HepG2 (cell line): ENCODE measurements around the gene BCAS3. TPM values are rescaled to one million over a fixed set of nuclear protein-coding genes. Genes with fewer than 3 reads are reported as not detected.
A peak's percentile ranks its signal among the peaks of the same experiment; 100 is the strongest.

Experiments used
- ATAC-seq: fragments of 200-7000 bp; cut with Tn5 transposase; 3 replicates; pipeline ENCODE4 v1.9.1; 2020; ENCODE audit warnings: mild to moderate bottlenecking, moderate library complexity
- BruUV-seq: library from RNA; stranded (reverse); fragments of 400-500 nt; replicated peaks from 2 replicates; lab custom pipeline; 2021; lab: Mats Ljungman, UMichigan
- CTCF ChIA-PET: fragments of 300-600 bp; formaldehyde crosslinking; extraction: SDS; loops from one replicate; lab custom pipeline; 2021; ENCODE audit warnings: low total read pairs, inconsistent platforms, low intra/inter-chr PET ratio; lab: Yijun Ruan, JAX
- POLR2A ChIA-PET: fragments of 350-600 bp; sonication (Branson Sonifier 250); formaldehyde crosslinking; loops from one replicate; lab custom pipeline; 2020; ENCODE audit warnings: antibody characterized with exemption, inconsistent platforms; lab: Yijun Ruan, JAX
- DNase-seq: peaks from one replicate; pipeline ENCODE4 v3.0.0-alpha.2; 2015; ENCODE audit warnings: low spot score
- FAIRE-seq: peaks from 3 replicates; lab custom pipeline; 2011; peaks lifted over from hg19 to GRCh38; lab: Jason Lieb, UNC
- H2AFZ ChIP-seq: one replicate; pipeline ENCODE4 v1.6.1; 2011; ENCODE audit warnings: low read length, inconsistent platforms
- H3K27ac ChIP-seq: fragments of 300-600 bp; 3 replicates; pipeline ENCODE4 v1.8.0; 2011; ENCODE audit warnings: mixed run types, mild to moderate bottlenecking, mixed read lengths, low read length, inconsistent platforms; ENCODE audit not compliant: insufficient read depth; ENCODE audit errors: extremely low read length
- H3K27me3 ChIP-seq, 2 experiments: fragments of 200-600 bp in 1 of 2; 2 replicates in 1 of 2; 3 replicates in 1 of 2; pipeline versions ENCODE4 v1.6.0 to v1.8.0; 2011; ENCODE audit warnings: low read length in 2 of 2, mild to moderate bottlenecking in 2 of 2, moderate library complexity in 2 of 2, inconsistent platforms in 1 of 2; ENCODE audit not compliant: insufficient read depth in 2 of 2, control insufficient read depth in 1 of 2
- H3K36me3 ChIP-seq, 2 experiments: fragments of 200-600 bp in 1 of 2; replicated peaks in 1 of 2; 2 replicates in 1 of 2; 3 replicates in 1 of 2; pipeline versions ENCODE4 v1.5.1 to v1.8.0; 2011; ENCODE audit warnings: low read length in 2 of 2, inconsistent platforms in 1 of 2; ENCODE audit not compliant: insufficient read depth in 2 of 2, control insufficient read depth in 1 of 2
- H3K4me1 ChIP-seq: 2 replicates; pipeline ENCODE4 v1.5.1; 2012; ENCODE audit warnings: low read length, inconsistent platforms; ENCODE audit not compliant: insufficient read depth
- H3K4me2 ChIP-seq: 2 replicates; pipeline ENCODE4 v1.6.0; 2011; ENCODE audit warnings: low read depth, low read length, inconsistent platforms
- H3K4me3 ChIP-seq, 3 experiments: fragments of 200-600 bp in 1 of 3; sonication (generic), shearing (Covaris generic) in 1 of 3; replicated peaks in 1 of 3; 2 replicates each; pipeline ENCODE4 v1.5.1; 2011 to 2016; ENCODE audit warnings: low read length in 3 of 3, inconsistent platforms in 2 of 3, low read depth in 2 of 3, mild to moderate bottlenecking in 2 of 3, control low read depth in 1 of 3, mixed read lengths in 1 of 3; ENCODE audit not compliant: insufficient read depth in 1 of 3
- H3K79me2 ChIP-seq: one replicate; pipeline ENCODE4 v1.6.1; 2011; ENCODE audit warnings: low read length, inconsistent platforms; ENCODE audit not compliant: insufficient read depth
- H3K9ac ChIP-seq: 2 replicates; pipeline ENCODE4 v1.6.0; 2011; ENCODE audit warnings: mild to moderate bottlenecking, low read depth, low read length, inconsistent platforms; ENCODE audit not compliant: insufficient read depth
- H3K9me3 ChIP-seq: 2 replicates; pipeline ENCODE4 v1.5.1; 2012; ENCODE audit warnings: mild to moderate bottlenecking, low read length
- H4K20me1 ChIP-seq: 2 replicates; pipeline ENCODE4 v1.6.0; 2011; ENCODE audit warnings: inconsistent platforms, mild to moderate bottlenecking, low read length, moderate library complexity; ENCODE audit not compliant: insufficient read depth
- CC2D1A ChIP-seq: sonication (generic); formaldehyde crosslinking; IDR thresholded peaks from 2 replicates; pipeline ENCODE4 v1.8.1; 2023; ENCODE audit warnings: mild to moderate bottlenecking, missing genetic modification reagents
- DMAP1 ChIP-seq: IDR thresholded peaks from 2 replicates; pipeline ENCODE4 v1.6.1; 2016
- ELF3 ChIP-seq: IDR thresholded peaks from 2 replicates; pipeline ENCODE4 v1.6.1; 2016; ENCODE audit warnings: missing genetic modification reagents, missing compliant biosample characterization
- FOXJ3 ChIP-seq: sonication (generic); formaldehyde crosslinking; IDR thresholded peaks from 2 replicates; pipeline ENCODE4 v1.4.0; 2020; ENCODE audit warnings: missing genetic modification reagents, mild to moderate bottlenecking, borderline replicate concordance
- FUBP1 ChIP-seq: sonication (generic); formaldehyde crosslinking; IDR thresholded peaks from 2 replicates; pipeline ENCODE4 v1.5.1; 2020; ENCODE audit warnings: missing genetic modification reagents, mild to moderate bottlenecking, borderline replicate concordance
- KLF15 ChIP-seq: sonication (generic); formaldehyde crosslinking; IDR thresholded peaks from 2 replicates; pipeline ENCODE4 v1.8.1; 2023; ENCODE audit warnings: borderline replicate concordance, mild to moderate bottlenecking, inconsistent platforms, missing genetic modification reagents, mixed read lengths
- MTA1 ChIP-seq: sonication (generic); formaldehyde crosslinking; IDR thresholded peaks from 2 replicates; pipeline ENCODE4 v1.4.0; 2020; ENCODE audit warnings: missing genetic modification reagents, mild to moderate bottlenecking, borderline replicate concordance
- ONECUT2 ChIP-seq: sonication (generic); formaldehyde crosslinking; IDR thresholded peaks from 2 replicates; pipeline ENCODE4 v1.4.0; 2020; ENCODE audit warnings: missing genetic modification reagents
- RFXANK ChIP-seq: IDR thresholded peaks from 2 replicates; pipeline ENCODE4 v1.6.1; 2016
- SAFB2 ChIP-seq: sonication (generic); formaldehyde crosslinking; IDR thresholded peaks from 2 replicates; pipeline ENCODE4 v1.5.1; 2020; ENCODE audit warnings: missing genetic modification reagents, low read depth, mild to moderate bottlenecking, borderline replicate concordance
- TSC22D2 ChIP-seq: sonication (generic); formaldehyde crosslinking; IDR thresholded peaks from 2 replicates; pipeline ENCODE4 v1.5.1; 2020; ENCODE audit warnings: missing genetic modification reagents, mild to moderate bottlenecking, borderline replicate concordance
- ZBTB21 ChIP-seq: sonication (generic); formaldehyde crosslinking; IDR thresholded peaks from 2 replicates; pipeline ENCODE4 v1.4.0; 2020; ENCODE audit warnings: missing genetic modification reagents
- ZNF543 ChIP-seq: sonication (generic); formaldehyde crosslinking; IDR thresholded peaks from 2 replicates; pipeline ENCODE4 v1.4.0; 2020; ENCODE audit warnings: mild to moderate bottlenecking, missing genetic modification reagents
- ZNF547 ChIP-seq: sonication (generic); formaldehyde crosslinking; IDR thresholded peaks from 2 replicates; pipeline ENCODE4 v1.5.1; 2020; ENCODE audit warnings: mild to moderate bottlenecking, missing genetic modification reagents
- ZNF572 ChIP-seq: sonication (generic); formaldehyde crosslinking; IDR thresholded peaks from 2 replicates; pipeline ENCODE4 v1.5.1; 2020; ENCODE audit warnings: mild to moderate bottlenecking, missing genetic modification reagents
- ZNF839 ChIP-seq: sonication (generic); formaldehyde crosslinking; IDR thresholded peaks from 2 replicates; pipeline ENCODE4 v1.4.0; 2020; ENCODE audit warnings: missing genetic modification reagents, mild to moderate bottlenecking, borderline replicate concordance
- WGBS: methylation state at CpG from one replicate; pipeline ENCODE4 v1.1.6; 2017; ENCODE audit warnings: low lambda C conversion rate; 5-methylcytosine and 5-hydroxymethylcytosine counted together
- in situ Hi-C: cut with HindIII; loops from 2 replicates; pipeline ENCODE4 v1.10.0; 2017; ENCODE audit warnings: low pct_unique_long_range_greater_than_20kb; ENCODE audit not compliant: extremely low pct_ligation_motif_present
- intact Hi-C: fragments of 100-400 bp; cut with micrococcal nuclease; formaldehyde crosslinking; loops from one replicate; pipeline ENCODE4 v1.10.0; 2022; ENCODE audit not compliant: unreplicated experiment
- polyA plus RNA-seq, 8 experiments: library from polyadenylated mRNA; depleted of rRNA in 3 of 8; stranded (reverse) in 7 of 8; unstranded in 1 of 8; fragments of >200 nt; fragmentation: Illumina TruSeq in 4 of 8; extraction: Trizol in 4 of 8; gene quantifications; 2 replicates each; pipeline versions ENCODE4 v1.2.1 to v1.2.3, GENCODE V29; 2011 to 2016; ENCODE audit warnings: low read depth in 4 of 8, missing spikeins in 1 of 8, mixed read lengths in 1 of 8; ENCODE audit not compliant: insufficient read depth in 1 of 8
- total RNA-seq, 5 experiments: library from RNA; depleted of rRNA; stranded (reverse); fragments of >200 nt; fragmentation: Illumina TruSeq; extraction: Trizol; gene quantifications; 2 replicates each; pipeline ENCODE4 v1.2.3, GENCODE V29; 2016; ENCODE audit warnings: low read depth in 1 of 5
- TF ChIP-seq, protein P1 (sequence below): sonication (generic); formaldehyde crosslinking; IDR thresholded peaks from 2 replicates; pipeline ENCODE4 v1.5.0; 2020; ENCODE audit warnings: mild to moderate bottlenecking, low read depth, missing genetic modification reagents, borderline replicate concordance

Gene BCAS3
- total and polyA plus RNA-seq, 2 of the 13 experiments (the other 11 are each of a cell fraction or from before 2014, with no cell fraction given), result 10.7 to 11.2 TPM

DNA sequence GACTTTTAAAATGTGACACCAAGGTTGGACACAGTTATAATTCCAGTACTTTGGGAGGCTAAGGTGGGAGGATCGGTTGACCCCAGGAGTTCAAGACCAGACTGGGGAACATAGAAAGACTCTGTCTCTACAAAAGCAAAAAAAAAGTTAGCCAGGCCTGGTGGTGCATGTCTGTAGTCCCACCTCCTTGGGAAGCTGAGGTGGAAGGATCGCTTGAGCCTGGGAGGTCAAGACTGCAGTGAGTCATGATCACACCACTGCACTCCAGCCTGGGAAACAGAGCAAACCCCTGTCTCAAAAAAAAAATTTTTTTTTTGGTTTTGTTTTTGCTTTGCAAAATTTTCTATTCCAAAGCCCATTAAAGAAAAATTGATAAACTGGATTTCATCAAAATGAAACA lies 281.4 kb downstream of the BCAS3 start:
- no peak for FAIRE-seq

DNA sequence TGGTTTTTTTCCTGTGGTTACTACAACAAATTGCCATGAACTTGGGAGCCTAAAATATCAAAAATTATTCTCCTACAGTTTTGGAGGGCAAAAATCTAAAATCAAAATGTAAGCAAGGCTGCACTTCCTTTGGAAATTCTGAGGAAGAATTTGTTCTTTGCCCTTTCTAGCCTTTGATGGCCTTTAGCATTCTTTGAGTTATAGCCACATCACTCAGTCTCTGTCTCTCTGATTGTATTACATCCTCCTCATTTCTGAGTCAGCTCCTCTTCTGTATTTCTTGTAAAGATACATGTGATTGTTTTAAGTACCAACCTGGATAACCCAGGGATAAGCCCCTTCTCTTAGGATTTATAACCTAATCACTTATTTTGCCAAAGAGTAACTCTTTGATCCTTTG lies 282.0 kb downstream of the BCAS3 start:
- no peaks in the 10 kb centered on the region for H3K27me3 ChIP-seq
- TF ChIP-seq FOXJ3 (no peak), KLF15 (CRISPR knock-in tag) (no peak), ZNF547 (no peak), FUBP1 (no peak), ZBTB21 (CRISPR knock-in tag) (no peak), ELF3 (CRISPR knock-in tag) (no peak), ONECUT2 (CRISPR knock-in tag) (no peak), TSC22D2 (no peak), ZNF572 (CRISPR knock-in tag) (no peak), ZNF543 (no peak)
- TF ChIP-seq, protein P1, sequence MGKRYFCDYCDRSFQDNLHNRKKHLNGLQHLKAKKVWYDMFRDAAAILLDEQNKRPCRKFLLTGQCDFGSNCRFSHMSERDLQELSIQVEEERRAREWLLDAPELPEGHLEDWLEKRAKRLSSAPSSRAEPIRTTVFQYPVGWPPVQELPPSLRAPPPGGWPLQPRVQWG, result no peak
- TF ChIP-seq, all 625 proteins: peak for 0
- Histone ChIP-seq H3K4me3 (no peak overlapping the region), H2AFZ (no peak overlapping the region), H3K9me3 (peaks cover 7% of the 10 kb centered on the region), H3K27ac (no peak overlapping the region), H3K36me3 (no peaks in the 10 kb centered on the region), H3K4me1 (peaks cover 13% of the 10 kb centered on the region), H3K9ac (no peak overlapping the region), H3K79me2 (no peaks in the 10 kb centered on the region), H3K4me2 (no peak overlapping the region), H4K20me1 (no peaks in the 10 kb centered on the region)
- DNase-seq, result peak; percentile 8
- POLR2A ChIA-PET, result no interaction called here
- no TSS peak for BruUV-seq
- intact Hi-C loops, result no loop called here
- ATAC-seq, result no peak
- in situ Hi-C loops, result no loop called here
- FAIRE-seq, result no peak
- CTCF ChIA-PET, result no interaction called here

More for the DNA sequence above, 281.4 kb downstream of the BCAS3 start:
- H3K4me2 ChIP-seq, result no peak overlapping the region
- H3K27me3 ChIP-seq, result no peaks in the 10 kb centered on the region
- ATAC-seq, result no peak
- CTCF ChIA-PET, result no interaction called here
- no peak overlapping the region for H2AFZ ChIP-seq
- no peak for TF ChIP-seq CC2D1A (CRISPR knock-in tag)
- no peak for TF ChIP-seq SAFB2
- no peak for TF ChIP-seq MTA1 (CRISPR knock-in tag)
- no peak for TF ChIP-seq DMAP1 (CRISPR knock-in tag)
- TF ChIP-seq ZNF839 (CRISPR knock-in tag), result no peak
- no peak for TF ChIP-seq RFXANK (CRISPR knock-in tag)
- H3K27ac ChIP-seq, result no peak overlapping the region
- peaks cover 7% of the 10 kb centered on the region for H3K9me3 ChIP-seq
- in situ Hi-C loops, result no loop called here
- no peaks in the 10 kb centered on the region for H4K20me1 ChIP-seq
- POLR2A ChIA-PET, result no interaction called here
- DNase-seq, result no peak
- no peaks in the 10 kb centered on the region for H3K36me3 ChIP-seq
- intact Hi-C loops, result no loop called here
- no peaks in the 10 kb centered on the region for H3K79me2 ChIP-seq
- no peak overlapping the region for H3K9ac ChIP-seq
- BruUV-seq, result no TSS peak
- WGBS, result 78% methylated on average over 2 of the region's 2 CpGs
- H3K4me1 ChIP-seq, result peaks cover 13% of the 10 kb centered on the region
- H3K4me3 ChIP-seq, result no peak overlapping the region
